Loucy (cell line): ENCODE measurements around the gene MYOD1.

ENCODE experiments used
- H2AFZ ChIP-seq: fragments of 200-600 bp; sonication (generic); 2 replicates; pipeline ENCODE4 v1.6.0; 2016; ENCODE audit warnings: antibody characterized with exemption, mild to moderate bottlenecking, low read length, moderate library complexity
- H3F3A ChIP-seq: fragments of 200-600 bp; 2 replicates; pipeline ENCODE4 v1.6.0; 2016; ENCODE audit warnings: antibody characterized with exemption, low read depth, mild to moderate bottlenecking
- H3K27me3 ChIP-seq: fragments of 200-600 bp; sonication (generic); 2 replicates; pipeline ENCODE4 v1.6.1; 2014; ENCODE audit warnings: low read length, mild to moderate bottlenecking; ENCODE audit not compliant: insufficient read depth, poor library complexity, severe bottlenecking
- H3K36me3 ChIP-seq: fragments of 200-600 bp; sonication (generic); 2 replicates; pipeline ENCODE4 v1.6.1; 2016; ENCODE audit warnings: low read length; ENCODE audit not compliant: insufficient read depth
- H3K4me1 ChIP-seq: fragments of 200-600 bp; sonication (generic); 2 replicates; pipeline ENCODE4 v1.5.1; 2014; ENCODE audit warnings: low read length, mild to moderate bottlenecking; ENCODE audit not compliant: insufficient read depth, poor library complexity, severe bottlenecking
- H3K4me2 ChIP-seq: fragments of 200-600 bp; sonication (generic); 2 replicates; pipeline ENCODE4 v1.6.0; 2014; ENCODE audit warnings: antibody characterized with exemption, low read length, low read depth, mild to moderate bottlenecking; ENCODE audit not compliant: poor library complexity, severe bottlenecking
- H3K4me3 ChIP-seq: fragments of 200-600 bp; sonication (generic); 2 replicates; pipeline ENCODE4 v1.5.1; 2014; ENCODE audit warnings: low read length, mild to moderate bottlenecking, mixed read lengths; ENCODE audit not compliant: poor library complexity, severe bottlenecking
- H3K79me2 ChIP-seq: fragments of 200-600 bp; sonication (generic); 2 replicates; pipeline ENCODE4 v1.6.1; 2014; ENCODE audit warnings: low read length; ENCODE audit not compliant: insufficient read depth
- H3K9ac ChIP-seq: fragments of 200-600 bp; sonication (generic); 2 replicates; pipeline ENCODE4 v1.6.0; 2014; ENCODE audit warnings: mild to moderate bottlenecking, low read depth, low read length, moderate library complexity; ENCODE audit not compliant: poor library complexity, severe bottlenecking
- H3K9me2 ChIP-seq: fragments of 200-600 bp; sonication (generic); replicated peaks from 2 replicates; pipeline ENCODE4 v1.6.1; 2016; ENCODE audit warnings: low read depth, low read length, mixed read lengths
- H3K9me3 ChIP-seq: fragments of 200-600 bp; sonication (generic); 2 replicates; pipeline ENCODE4 v1.6.1; 2014; ENCODE audit warnings: mild to moderate bottlenecking, antibody characterized with exemption, low read length, low read depth; ENCODE audit not compliant: insufficient read depth
- H4K20me1 ChIP-seq: fragments of 200-600 bp; sonication (generic); 2 replicates; pipeline ENCODE4 v1.6.0; 2014; ENCODE audit warnings: antibody characterized with exemption, low read length, mild to moderate bottlenecking; ENCODE audit not compliant: insufficient read depth, poor library complexity, severe bottlenecking
- CTCF ChIP-seq: fragments of 200-600 bp; sonication (generic); conservative IDR thresholded peaks from 2 replicates; pipeline ENCODE4 v1.5.1; 2014; ENCODE audit warnings: mild to moderate bottlenecking, antibody characterized with exemption, low read length
- EZH2phosphoT487 ChIP-seq: fragments of 200-600 bp; IDR thresholded peaks from 2 replicates; pipeline ENCODE4 v1.6.1; 2018; ENCODE audit warnings: antibody characterized with exemption, mild to moderate bottlenecking, moderate library complexity, borderline replicate concordance

The MYOD1 gene

DNA sequence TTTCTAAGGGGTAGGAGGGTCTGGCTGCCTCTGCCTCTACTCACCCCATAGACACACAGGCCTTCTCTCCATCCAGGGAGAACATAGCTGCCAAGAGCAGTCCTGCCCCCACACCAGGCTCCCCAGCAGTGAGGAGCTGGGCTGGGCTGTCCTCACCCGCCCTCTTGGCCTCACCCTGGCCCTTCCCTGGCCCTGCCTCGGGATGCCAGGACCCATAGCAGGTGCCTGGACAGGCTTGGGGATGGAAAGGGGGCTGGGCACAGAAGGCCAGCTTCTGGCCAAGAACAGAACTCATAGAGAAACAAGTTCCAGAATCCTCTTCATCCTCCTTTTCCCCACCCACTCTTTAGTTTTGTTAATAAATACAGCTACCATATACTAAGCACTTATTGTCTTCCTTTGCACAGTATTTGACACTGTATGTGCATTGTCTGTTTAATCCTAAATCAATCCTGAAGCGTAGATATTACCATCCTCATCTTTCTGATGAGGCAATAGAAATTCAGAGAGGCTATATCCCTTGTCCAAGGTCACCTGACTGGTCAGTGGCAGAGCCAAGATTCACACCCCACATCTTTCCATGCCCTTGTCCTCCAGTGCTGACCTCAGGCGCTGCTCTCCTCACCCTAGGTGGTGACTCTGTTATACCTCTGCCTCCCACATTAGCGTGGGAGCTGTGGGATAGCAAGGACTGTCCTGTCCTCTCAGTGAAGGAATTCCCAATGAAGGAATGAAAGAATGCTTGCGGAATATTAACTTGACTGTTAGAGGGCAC, 22.0 kb upstream of the MYOD1 start:
- Histone ChIP-seq H3K4me2 (no peak overlapping the region), H3K9me3 (no peaks in the 10 kb centered on the region), H3K4me1 (no peaks in the 10 kb centered on the region), H3K27me3 (no peaks in the 10 kb centered on the region), H3K9me2 (no peaks in the 10 kb centered on the region), H2AFZ (no peak overlapping the region), H3K36me3 (no peaks in the 10 kb centered on the region), H3K9ac (no peak overlapping the region), H3F3A (no peaks in the 10 kb centered on the region), H3K4me3 (no peak overlapping the region), H4K20me1 (no peaks in the 10 kb centered on the region), H3K79me2 (no peaks in the 10 kb centered on the region)
- TF ChIP-seq EZH2phosphoT487 = no peak
- no peak for TF ChIP-seq CTCF

DNA sequence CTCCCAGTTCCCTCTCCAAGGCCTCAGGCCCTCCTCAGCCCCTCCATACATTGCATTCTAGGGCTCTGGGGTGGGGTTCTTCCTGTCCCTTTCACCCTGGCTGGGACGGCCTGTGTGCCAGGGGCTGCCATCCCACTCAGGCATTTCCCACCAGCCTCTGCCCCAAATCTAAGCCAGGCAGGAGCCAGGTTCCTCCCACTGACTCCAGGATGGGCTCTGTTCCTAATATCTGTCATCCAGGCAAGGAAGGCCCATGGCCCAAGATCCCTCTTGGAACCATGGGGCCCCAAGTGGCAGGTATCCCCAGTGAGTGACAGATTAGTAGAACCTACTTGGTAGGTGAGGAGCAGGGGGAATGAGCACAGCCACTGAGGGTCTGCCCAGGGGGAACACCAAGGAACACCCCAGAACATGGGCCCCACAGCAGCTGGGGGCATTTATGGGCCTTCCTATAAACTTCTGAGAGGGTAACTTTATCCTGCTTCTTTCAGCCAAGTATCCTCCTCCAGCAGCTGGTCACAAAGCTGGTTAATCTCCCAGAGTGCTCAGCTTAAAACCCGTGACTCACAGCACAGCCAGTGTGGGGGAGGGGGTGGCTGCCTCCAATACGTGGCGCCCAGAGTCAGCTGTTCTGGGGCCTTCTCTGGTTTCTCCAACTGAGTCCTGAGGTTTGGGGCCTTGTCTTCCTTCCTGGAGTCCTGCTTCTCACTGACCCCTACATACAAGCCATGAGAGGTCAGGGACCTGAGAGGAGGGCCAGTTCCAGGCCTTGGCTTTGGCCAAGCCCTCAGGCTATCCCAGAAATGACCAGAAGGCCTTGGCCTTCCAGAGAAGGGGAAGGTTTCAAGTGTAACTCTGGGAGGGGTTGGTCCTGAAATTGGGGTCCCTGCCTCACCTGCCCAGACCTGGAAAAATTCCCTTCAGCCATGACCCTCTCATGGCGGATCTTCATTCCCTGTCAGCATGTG, 19.9 kb upstream of the MYOD1 start:
- Histone ChIP-seq H3K9me2 (no peaks in the 10 kb centered on the region), H3K27me3 (no peaks in the 10 kb centered on the region), H2AFZ (no peak overlapping the region), H3K4me1 (no peaks in the 10 kb centered on the region), H3F3A (no peaks in the 10 kb centered on the region), H4K20me1 (no peaks in the 10 kb centered on the region), H3K4me2 (no peak overlapping the region), H3K79me2 (no peaks in the 10 kb centered on the region), H3K4me3 (no peak overlapping the region), H3K36me3 (no peaks in the 10 kb centered on the region), H3K9me3 (no peaks in the 10 kb centered on the region), H3K9ac (no peak overlapping the region)
- TF ChIP-seq EZH2phosphoT487 (no peak), CTCF (no peak)

DNA sequence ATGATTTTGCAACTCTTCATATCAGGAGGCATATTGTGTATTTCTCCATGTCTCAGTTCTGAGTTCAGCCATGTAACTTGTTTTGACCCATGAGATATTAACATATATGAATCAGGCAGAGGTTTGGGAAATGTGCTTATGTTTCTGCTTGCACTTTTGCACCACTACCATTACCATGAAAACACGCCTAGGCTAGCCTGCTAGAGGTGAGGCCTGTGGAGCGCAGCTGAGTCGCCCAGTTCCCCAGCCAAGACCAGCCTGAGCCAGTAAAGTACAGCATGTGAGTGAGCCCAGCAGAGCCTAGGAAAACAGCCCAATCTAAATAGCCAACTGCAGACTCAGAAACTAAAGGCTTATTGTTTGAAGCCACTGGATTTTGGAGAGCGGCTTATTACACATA, 18.4 kb upstream of the MYOD1 start:
- Histone ChIP-seq H2AFZ (no peak overlapping the region), H4K20me1 (no peaks in the 10 kb centered on the region), H3K9ac (no peak overlapping the region), H3K27me3 (no peaks in the 10 kb centered on the region), H3K4me3 (no peak overlapping the region), H3K4me2 (no peak overlapping the region), H3K36me3 (no peaks in the 10 kb centered on the region), H3K9me3 (no peaks in the 10 kb centered on the region), H3F3A (no peaks in the 10 kb centered on the region), H3K4me1 (no peaks in the 10 kb centered on the region), H3K79me2 (no peaks in the 10 kb centered on the region), H3K9me2 (no peaks in the 10 kb centered on the region)
- no peak for TF ChIP-seq CTCF
- no peak for TF ChIP-seq EZH2phosphoT487
